HTERT RPE-1 (cell line): ENCODE data around the gene STKLD1.

Experiments
- in situ Hi-C: fragments of 300-500 bp; cut with MboI; formaldehyde crosslinking; loops from 4 replicates; pipeline ENCODE4 v1.14.3; 2020; ENCODE audit warnings: low sequenced_read_pairs

STKLD1 gene

GRCh38 chr9:133344979-133345378 is 31.2 kb upstream of the STKLD1 start:
- in situ Hi-C loops, result no loop called here

GRCh38 chr9:133345596-133345995 is 30.6 kb upstream of the STKLD1 start:
- in situ Hi-C loops, result no loop called here

- in situ Hi-C loops, result no loop called here
Observed at GRCh38 chr9:133346021-133346785, 30.0 kb upstream of the STKLD1 start.

- in situ Hi-C loops, result no loop called here
Observed at GRCh38 chr9:133347515-133347984, 28.6 kb upstream of the STKLD1 start.

GRCh38 chr9:133347985-133348717 is 28.0 kb upstream of the STKLD1 start, which contains the start of the genes MED22 and RPL7A:
TSS of gene MED22 (minus strand) at chr9:133348131. CDS start at chr9:133346662, 1,469 bp downstream.
TSS of gene RPL7A (plus strand) at chr9:133348218. CDS start at chr9:133348244, 26 bp downstream.
- in situ Hi-C loops, result no loop called here

- in situ Hi-C loops, result no loop called here
Observed at GRCh38 chr9:133348718-133349573, 27.2 kb upstream of the STKLD1 start.

- in situ Hi-C loops, result no loop called here
Observed at GRCh38 chr9:133349965-133350616, 26.1 kb upstream of the STKLD1 start.

- in situ Hi-C loops, result no loop called here
Observed at GRCh38 chr9:133351526-133351907, 24.6 kb upstream of the STKLD1 start.

- in situ Hi-C loops, result no loop called here
Observed at GRCh38 chr9:133351908-133352634, 24.1 kb upstream of the STKLD1 start.

GRCh38 chr9:133352635-133353340 is 23.4 kb upstream of the STKLD1 start:
- in situ Hi-C loops, result no loop called here

GRCh38 chr9:133353548-133353947 is 22.6 kb upstream of the STKLD1 start:
- in situ Hi-C loops, result no loop called here

- in situ Hi-C loops, result no loop called here
Observed at GRCh38 chr9:133354766-133355165, 21.4 kb upstream of the STKLD1 start.

GRCh38 chr9:133355881-133356357 is 20.2 kb upstream of the STKLD1 start:
- in situ Hi-C loops, result no loop called here

- in situ Hi-C loops, result no loop called here
Observed at GRCh38 chr9:133356391-133357091, 19.6 kb upstream of the STKLD1 start, which contains the start of the genes SURF1 and SURF2. TSS of gene SURF1 (minus strand) at chr9:133356487. CDS start at chr9:133356453, 34 bp downstream. TSS of gene SURF2 (plus strand) at chr9:133356550. CDS start at chr9:133356593, 43 bp downstream.

- in situ Hi-C loops, result no loop called here
Observed at GRCh38 chr9:133357656-133358055, 18.5 kb upstream of the STKLD1 start.

GRCh38 chr9:133359399-133360175 is 16.6 kb upstream of the STKLD1 start:
- in situ Hi-C loops, result no loop called here
